GM19452 (cell line): ENCODE measurements around the gene EME2.
"Not testable (repeated sequence)": the region's sequence is repeated elsewhere in the genome, so short reads cannot be mapped to it uniquely, and the experiment has no call there.

Experiments
- ATAC-seq: cut with Tn5 transposase; IDR thresholded peaks from one replicate; pipeline ENCODE4 v1.9.1; 2021; ENCODE audit not compliant: unreplicated experiment

The EME2 gene

GRCh38 chr16:1772362-1772907, at the start of gene EME2:
EME2 (plus strand) TSS chr16:1772810; CDS start chr16:1773228, 418 bp downstream.
- ATAC-seq: peak; percentile 3

GRCh38 chr16:1723450-1724147, 49.0 kb upstream of the EME2 start:
- no peak for ATAC-seq

- no peak for ATAC-seq
Measured at GRCh38 chr16:1724491-1724890, 48.1 kb upstream of the EME2 start.

- no peak for ATAC-seq
Measured at GRCh38 chr16:1726661-1727502, 45.7 kb upstream of the EME2 start.

GRCh38 chr16:1727651-1728624, 44.7 kb upstream of the EME2 start:
- ATAC-seq: no peak

- ATAC-seq: no peak
Measured at GRCh38 chr16:1729026-1729425, 43.6 kb upstream of the EME2 start.

- ATAC-seq: no peak
Measured at GRCh38 chr16:1729445-1729844, 43.2 kb upstream of the EME2 start.

- ATAC-seq: no peak
Measured at GRCh38 chr16:1731073-1731472, 41.5 kb upstream of the EME2 start.

- ATAC-seq: no peak
Measured at GRCh38 chr16:1731603-1732002, 41.0 kb upstream of the EME2 start.

GRCh38 chr16:1732071-1732470, 40.5 kb upstream of the EME2 start:
- ATAC-seq: no peak

- not testable (repeated sequence) for ATAC-seq
Measured at GRCh38 chr16:1732551-1732987, 40.0 kb upstream of the EME2 start.

GRCh38 chr16:1734123-1734522, 38.5 kb upstream of the EME2 start:
- ATAC-seq: no peak

- no peak for ATAC-seq
Measured at GRCh38 chr16:1734816-1735215, 37.8 kb upstream of the EME2 start.

GRCh38 chr16:1740234-1740633, 32.4 kb upstream of the EME2 start:
- no peak for ATAC-seq

GRCh38 chr16:1740781-1741490, 31.7 kb upstream of the EME2 start:
- no peak for ATAC-seq

- ATAC-seq: no peak
Measured at GRCh38 chr16:1741553-1742165, 31.0 kb upstream of the EME2 start.

GRCh38 chr16:1743376-1744337, 29.0 kb upstream of the EME2 start:
- no peak for ATAC-seq

- no peak for ATAC-seq
Measured at GRCh38 chr16:1744338-1744840, 28.2 kb upstream of the EME2 start.
